Panc1 (cell line): ENCODE data around the gene ARRDC2. TPM values are rescaled to one million over a fixed set of nuclear protein-coding genes. Genes with fewer than 3 reads are reported as not detected.

ENCODE experiments used
- ATAC-seq: fragments of 200-7000 bp; cut with Tn5 transposase; 2 replicates; pipeline ENCODE4 v1.9.1; 2020; ENCODE audit warnings: mild to moderate bottlenecking, moderate library complexity
- BruUV-seq: library from RNA; stranded (reverse); fragments of 400-500 nt; replicated peaks from 2 replicates; lab custom pipeline; 2021; lab: Mats Ljungman, UMichigan
- CTCF ChIA-PET: fragments of 300-600 bp; sonication (Branson Sonifier 250); formaldehyde crosslinking; loops from one replicate; lab custom pipeline; 2022; ENCODE audit warnings: antibody characterized with exemption; lab: Charles Lee
- POLR2A ChIA-PET: fragments of 300-600 bp; sonication (Branson Sonifier 250); formaldehyde crosslinking; loops from one replicate; lab custom pipeline; 2022; ENCODE audit warnings: antibody characterized with exemption; lab: Charles Lee
- DNase-seq: peaks from one replicate; pipeline ENCODE4 v3.0.0-alpha.2; 2010; ENCODE audit warnings: low read depth, low spot score
- H3K27ac ChIP-seq: 2 replicates; pipeline ENCODE4 v1.5.1; 2011; ENCODE audit warnings: mild to moderate bottlenecking, low read length, inconsistent platforms
- H3K27me3 ChIP-seq: fragments of 200-500 bp; sonication (Bioruptor generic); 2 replicates; pipeline ENCODE4 v1.6.0; 2014; ENCODE audit warnings: low read length, inconsistent platforms; ENCODE audit not compliant: control insufficient read depth, insufficient read depth
- H3K36me3 ChIP-seq: fragments of 200-500 bp; sonication (Bioruptor generic); 2 replicates; pipeline ENCODE4 v1.5.1; 2014; ENCODE audit warnings: inconsistent platforms, mild to moderate bottlenecking, low read length, moderate library complexity; ENCODE audit not compliant: control insufficient read depth, insufficient read depth
- H3K4me1 ChIP-seq: 2 replicates; pipeline ENCODE4 v1.5.1; 2011; ENCODE audit warnings: inconsistent platforms, mild to moderate bottlenecking, low read length, moderate library complexity; ENCODE audit not compliant: control insufficient read depth, insufficient read depth
- H3K4me3 ChIP-seq, 2 experiments: 2 replicates each; pipeline ENCODE4 v1.5.1; 2011 to 2012; ENCODE audit warnings: low read depth in 2 of 2, low read length in 2 of 2, mild to moderate bottlenecking in 2 of 2, inconsistent platforms in 1 of 2, moderate library complexity in 1 of 2
- H3K9me3 ChIP-seq: fragments of 200-500 bp; sonication (Bioruptor generic); 2 replicates; pipeline ENCODE4 v1.5.1; 2014; ENCODE audit warnings: low read depth, mild to moderate bottlenecking, inconsistent platforms, low read length, moderate library complexity; ENCODE audit not compliant: control insufficient read depth, insufficient read depth
- CTCF ChIP-seq: fragments of 450-650 bp; IDR thresholded peaks from 2 replicates; pipeline ENCODE4 v1.5.1; 2017; ENCODE audit warnings: mild to moderate bottlenecking
- POLR2AphosphoS5 ChIP-seq: IDR thresholded peaks from 2 replicates; pipeline ENCODE4 v1.6.1; 2012; ENCODE audit warnings: mild to moderate bottlenecking, low read depth, low read length, moderate library complexity
- REST ChIP-seq, 2 experiments: IDR thresholded peaks; 2 replicates each; pipeline ENCODE4 v1.6.1; 2011 to 2012; ENCODE audit warnings: low read depth in 2 of 2, control low read depth in 1 of 2, low read length in 1 of 2, mild to moderate bottlenecking in 1 of 2, moderate library complexity in 1 of 2; ENCODE audit not compliant: insufficient read depth in 1 of 2
- SIN3A ChIP-seq: IDR thresholded peaks from 2 replicates; pipeline ENCODE4 v1.6.1; 2012; ENCODE audit warnings: low read depth, mild to moderate bottlenecking, low read length, moderate library complexity, borderline replicate concordance; ENCODE audit not compliant: insufficient read depth
- TCF7L2 ChIP-seq: IDR thresholded peaks from 2 replicates; pipeline ENCODE4 v1.6.1; 2011; ENCODE audit warnings: mild to moderate bottlenecking, low read depth, low read length, inconsistent platforms
- in situ Hi-C: cut with HindIII; loops from 2 replicates; pipeline ENCODE4 v1.10.0; 2016; ENCODE audit warnings: low sequenced_read_pairs, low pct_unique_long_range_greater_than_20kb
- intact Hi-C: fragments of 100-400 bp; cut with micrococcal nuclease; formaldehyde crosslinking; loops from one replicate; pipeline ENCODE4 v1.10.0; 2022; ENCODE audit not compliant: unreplicated experiment
- total RNA-seq: library from RNA; stranded (reverse); gene quantifications from one replicate; pipeline ENCODE4 v1.2.1, GENCODE V29; 2021; ENCODE audit not compliant: unreplicated experiment

Gene ARRDC2
- total RNA-seq, 1 experiment from 2014 or later: 21.4 TPM

- in situ Hi-C loops: no loop called here
- DNase-seq (no peak), ATAC-seq (no peak)
- H3K27me3 ChIP-seq: no peaks in the 10 kb centered on the region
- H3K36me3 ChIP-seq: no peaks in the 10 kb centered on the region
- TF ChIP-seq CTCF (no peak), POLR2AphosphoS5 (no peak), REST (IDR thresholded peaks at IDR 0.05; ENCODE audit: insufficient read depth in 1 of 2, low read depth in 2 of 2, low read length in 1 of 2) (no peak), SIN3A (no peak), TCF7L2 (no peak)
- ChIA-PET POLR2A (no interaction called here), CTCF (no interaction called here)
- BruUV-seq: no TSS peak
- no peak overlapping the region for H3K4me3 ChIP-seq
- H3K27ac ChIP-seq: no peak overlapping the region
- H3K4me1 ChIP-seq: no peaks in the 10 kb centered on the region
- intact Hi-C loops: no loop called here
- no peaks in the 10 kb centered on the region for H3K9me3 ChIP-seq
Observed at GRCh38 chr19:17972230-17972629, 35.7 kb upstream of the ARRDC2 start.

- H3K27me3 ChIP-seq: no peaks in the 10 kb centered on the region
- ChIA-PET POLR2A (no interaction called here), CTCF (interaction anchor here (0.6 kb wide), 1 partner anchor 97 kb away, joined by 3 read pairs; no protein-coding TSS in a partner anchor)
- no peak for ATAC-seq
- H3K4me3 ChIP-seq: no peak overlapping the region
- no peaks in the 10 kb centered on the region for H3K9me3 ChIP-seq
- no peaks in the 10 kb centered on the region for H3K4me1 ChIP-seq
- TF ChIP-seq REST (IDR thresholded peaks at IDR 0.05; ENCODE audit: insufficient read depth in 1 of 2, low read depth in 2 of 2, low read length in 1 of 2) (no peak), TCF7L2 (no peak), POLR2AphosphoS5 (no peak), SIN3A (no peak), CTCF (no peak)
- intact Hi-C loops (no loop called here), in situ Hi-C loops (no loop called here)
- no peaks in the 10 kb centered on the region for H3K36me3 ChIP-seq
- no TSS peak for BruUV-seq
- no peak overlapping the region for H3K27ac ChIP-seq
- no peak for DNase-seq
Observed at GRCh38 chr19:17973759-17974158, 34.2 kb upstream of the ARRDC2 start.
